HG02970 (cell line): Measurements from ENCODE around the gene TPGS1.

Experiments used
- ATAC-seq: cut with Tn5 transposase; IDR thresholded peaks from one replicate; pipeline ENCODE4 v1.9.1; 2021; ENCODE audit warnings: mild to moderate bottlenecking, moderate library complexity, moderate number of reproducible peaks; ENCODE audit not compliant: unreplicated experiment, low FRiP score

The TPGS1 gene

DNA sequence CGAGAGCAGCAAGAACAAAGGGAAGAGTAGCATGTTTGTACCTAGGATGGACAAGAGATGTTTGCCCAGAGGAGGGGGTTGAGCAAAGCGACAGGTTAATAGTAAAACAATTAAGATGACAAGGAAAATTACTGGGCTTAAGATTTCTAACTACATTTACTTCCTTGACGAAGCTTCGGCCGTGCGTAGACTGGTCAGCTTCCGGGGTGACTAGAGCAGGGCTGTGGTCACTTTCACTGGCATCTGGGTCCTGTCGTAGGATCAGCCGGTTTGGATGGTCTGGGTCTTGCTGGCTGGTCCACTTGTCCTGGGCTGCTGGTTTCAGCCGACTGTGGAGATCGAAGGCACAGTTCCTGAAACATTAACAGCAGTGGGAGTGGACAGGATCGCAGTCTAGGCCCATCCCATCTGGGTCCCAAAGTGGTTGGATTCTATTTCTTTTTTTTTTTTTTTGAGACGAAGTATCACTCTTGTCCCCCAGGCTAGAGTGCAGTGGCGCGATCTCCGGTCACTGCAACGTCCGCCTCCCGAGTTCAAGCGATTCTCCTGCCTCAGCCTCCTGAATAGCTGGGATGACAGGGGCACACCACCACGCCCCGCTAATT is 60.1 kb downstream of the TPGS1 start:
- no peak for ATAC-seq
